Activated T-helper 1 cell treated with Interleukin-2 at 50 U/mL for 16 hours (primary cell): ENCODE results near the gene XXYLT1.
"Not testable (repeated sequence)": the region's sequence is repeated elsewhere in the genome, so short reads cannot be mapped to it uniquely, and the experiment has no call there.

ENCODE experiments used
- DNase-seq: peaks from one replicate; pipeline ENCODE4 v3.0.0-alpha.2; 2020; ENCODE audit warnings: low read depth

The XXYLT1 gene

GRCh38 chr3:195042743-195043606 is 228.0 kb downstream of the XXYLT1 start:
- DNase-seq = no peak

- DNase-seq = no peak
Measured at GRCh38 chr3:195041871-195042742, 228.9 kb downstream of the XXYLT1 start.

GRCh38 chr3:195040773-195041520 is 230.0 kb downstream of the XXYLT1 start:
- DNase-seq = no peak

- DNase-seq = no peak
Measured at GRCh38 chr3:195040094-195040493, 230.9 kb downstream of the XXYLT1 start.

GRCh38 chr3:195039180-195039843 is 231.6 kb downstream of the XXYLT1 start:
- no peak for DNase-seq

GRCh38 chr3:195038161-195038560 is 232.8 kb downstream of the XXYLT1 start:
- DNase-seq = no peak

GRCh38 chr3:195037586-195037985 is 233.4 kb downstream of the XXYLT1 start:
- DNase-seq = not testable (repeated sequence)

- no peak for DNase-seq
Measured at GRCh38 chr3:195036974-195037373, 234.0 kb downstream of the XXYLT1 start.

GRCh38 chr3:195036574-195036973 is 234.4 kb downstream of the XXYLT1 start:
- DNase-seq = no peak

- no peak for DNase-seq
Measured at GRCh38 chr3:195036203-195036505, 234.8 kb downstream of the XXYLT1 start.

- DNase-seq = no peak
Measured at GRCh38 chr3:195035345-195036202, 235.4 kb downstream of the XXYLT1 start.

GRCh38 chr3:195034541-195034940 is 236.4 kb downstream of the XXYLT1 start:
- no peak for DNase-seq

GRCh38 chr3:195034101-195034500 is 236.9 kb downstream of the XXYLT1 start:
- no peak for DNase-seq

GRCh38 chr3:195033531-195034091 is 237.3 kb downstream of the XXYLT1 start:
- DNase-seq = no peak

- DNase-seq = no peak
Measured at GRCh38 chr3:195032955-195033354, 238.0 kb downstream of the XXYLT1 start.

- DNase-seq = no peak
Measured at GRCh38 chr3:195032106-195032759, 238.7 kb downstream of the XXYLT1 start.

GRCh38 chr3:195031574-195032003 is 239.4 kb downstream of the XXYLT1 start:
- no peak for DNase-seq

GRCh38 chr3:195030791-195031321 is 240.1 kb downstream of the XXYLT1 start:
- no peak for DNase-seq

GRCh38 chr3:195028877-195029606 is 241.9 kb downstream of the XXYLT1 start:
- no peak for DNase-seq
